GM18907 (cell line): ENCODE results near the gene ITGA11.
"Not testable (repeated sequence)": the region's sequence is repeated elsewhere in the genome, so short reads cannot be mapped to it uniquely, and the experiment has no call there.

Experiments used
- ATAC-seq: cut with Tn5 transposase; IDR thresholded peaks from one replicate; pipeline ENCODE4 v1.9.1; 2021; ENCODE audit warnings: mild to moderate bottlenecking, moderate library complexity; ENCODE audit not compliant: unreplicated experiment

ITGA11 gene

DNA sequence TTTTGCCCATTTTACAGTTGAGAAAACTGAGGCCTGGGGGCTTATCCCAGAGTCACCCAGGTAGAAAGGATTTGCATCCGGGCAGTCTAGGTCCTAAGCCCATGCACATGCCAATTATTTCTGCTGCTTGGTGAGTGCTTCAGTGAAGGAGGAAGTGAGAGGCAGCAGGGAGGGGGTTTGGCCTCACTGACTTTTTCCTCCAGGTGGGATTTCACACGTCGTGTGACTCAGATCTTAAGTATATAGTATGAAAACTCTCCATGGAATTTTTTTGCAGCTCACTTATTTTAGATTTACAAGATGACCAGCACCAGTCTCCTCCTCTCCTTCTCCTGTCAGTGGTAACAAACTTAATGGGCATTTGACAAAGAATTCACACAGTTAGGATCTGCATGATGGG is 4.6 kb downstream of the ITGA11 start:
- ATAC-seq: no peak

DNA sequence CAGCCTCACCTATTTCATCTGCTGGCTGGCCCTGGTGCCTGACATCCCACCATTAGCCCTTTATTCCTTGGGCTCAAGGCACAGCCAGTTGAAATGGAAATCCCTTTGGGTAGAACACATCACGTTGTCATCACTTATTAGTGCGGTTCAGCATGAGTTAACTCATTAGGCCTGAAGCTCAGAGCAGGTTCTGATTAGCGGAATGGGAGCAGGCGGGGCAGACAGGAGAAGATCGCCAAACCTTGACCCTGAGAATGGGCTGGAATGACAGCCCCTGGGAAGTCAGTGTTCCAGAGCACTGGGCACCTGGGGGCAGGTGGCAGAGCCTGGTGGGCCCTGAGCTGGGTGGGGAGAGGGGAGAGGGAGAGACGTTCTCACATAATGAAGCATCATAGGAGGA is 5.8 kb downstream of the ITGA11 start:
- no peak for ATAC-seq

DNA sequence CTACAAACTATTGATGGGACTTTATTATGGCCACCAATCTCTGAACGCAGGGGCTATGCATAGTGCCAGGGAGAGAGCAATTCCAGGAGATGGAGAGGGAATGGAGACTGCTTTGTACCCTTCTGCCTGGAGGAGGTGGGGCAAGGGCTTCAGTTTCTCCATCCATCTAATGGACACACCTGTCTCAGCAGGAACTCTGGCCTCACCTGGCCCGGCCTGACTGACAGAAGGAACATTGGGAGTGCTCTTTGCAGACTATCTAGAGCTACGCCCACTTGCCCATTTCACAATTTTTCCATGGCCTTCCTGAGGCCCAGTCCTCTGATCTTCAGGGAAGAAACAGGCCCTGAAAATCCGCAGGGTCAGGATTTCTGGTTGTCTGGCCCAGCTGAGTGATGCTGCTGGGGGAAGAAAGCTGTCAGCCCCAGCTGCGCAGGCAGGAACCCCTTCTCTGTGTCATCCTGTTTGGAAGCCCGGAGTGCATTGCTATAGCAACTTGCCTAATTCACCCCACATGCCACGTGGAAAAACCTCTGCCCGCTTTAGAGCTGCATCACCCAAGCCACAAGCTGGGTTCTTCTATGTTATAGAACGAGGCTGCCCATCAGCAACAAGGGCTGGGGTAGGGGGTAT is 6.4 kb downstream of the ITGA11 start:
- no peak for ATAC-seq

DNA sequence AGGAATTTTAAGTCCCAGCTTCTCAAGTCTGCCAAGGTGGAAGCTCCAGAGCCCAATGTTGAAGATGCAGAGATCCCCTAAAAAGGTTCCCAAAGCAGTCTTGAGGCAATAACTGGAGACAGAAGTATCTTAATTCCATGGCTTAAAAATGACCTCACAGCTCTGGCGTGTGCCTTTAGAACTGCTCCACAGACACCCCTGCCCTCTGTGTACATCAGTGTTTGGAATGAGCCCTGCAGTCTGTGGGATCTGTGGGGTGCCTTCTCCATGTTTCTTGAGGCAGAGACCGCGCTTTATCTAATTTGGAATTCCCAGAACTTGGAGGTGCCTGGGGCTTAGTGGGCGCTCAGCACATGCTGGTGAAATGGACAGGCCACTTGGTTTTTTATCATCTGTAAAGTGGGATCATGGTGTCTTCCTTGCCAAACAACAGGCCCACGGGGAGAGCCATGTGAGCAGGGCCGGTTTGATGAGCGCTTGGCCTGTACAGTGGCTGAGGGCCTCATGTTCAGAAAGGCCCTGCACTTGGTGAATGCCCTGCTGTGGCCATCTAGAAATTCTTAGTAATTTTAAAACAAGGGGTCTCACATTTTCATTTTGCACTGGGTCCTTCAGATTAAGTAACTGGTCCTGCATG is 7.1 kb downstream of the ITGA11 start:
- ATAC-seq: no peak

- ATAC-seq: no peak
Observed at GRCh38 chr15:68423359-68424296, 8.3 kb downstream of the ITGA11 start.

GRCh38 chr15:68422403-68423145 is 9.4 kb downstream of the ITGA11 start:
- not testable (repeated sequence) for ATAC-seq

- no peak for ATAC-seq
Observed at GRCh38 chr15:68421798-68422402, 10.1 kb downstream of the ITGA11 start.

GRCh38 chr15:68421115-68421551 is 10.8 kb downstream of the ITGA11 start:
- no peak for ATAC-seq

GRCh38 chr15:68420186-68420684 is 11.7 kb downstream of the ITGA11 start:
- no peak for ATAC-seq

DNA sequence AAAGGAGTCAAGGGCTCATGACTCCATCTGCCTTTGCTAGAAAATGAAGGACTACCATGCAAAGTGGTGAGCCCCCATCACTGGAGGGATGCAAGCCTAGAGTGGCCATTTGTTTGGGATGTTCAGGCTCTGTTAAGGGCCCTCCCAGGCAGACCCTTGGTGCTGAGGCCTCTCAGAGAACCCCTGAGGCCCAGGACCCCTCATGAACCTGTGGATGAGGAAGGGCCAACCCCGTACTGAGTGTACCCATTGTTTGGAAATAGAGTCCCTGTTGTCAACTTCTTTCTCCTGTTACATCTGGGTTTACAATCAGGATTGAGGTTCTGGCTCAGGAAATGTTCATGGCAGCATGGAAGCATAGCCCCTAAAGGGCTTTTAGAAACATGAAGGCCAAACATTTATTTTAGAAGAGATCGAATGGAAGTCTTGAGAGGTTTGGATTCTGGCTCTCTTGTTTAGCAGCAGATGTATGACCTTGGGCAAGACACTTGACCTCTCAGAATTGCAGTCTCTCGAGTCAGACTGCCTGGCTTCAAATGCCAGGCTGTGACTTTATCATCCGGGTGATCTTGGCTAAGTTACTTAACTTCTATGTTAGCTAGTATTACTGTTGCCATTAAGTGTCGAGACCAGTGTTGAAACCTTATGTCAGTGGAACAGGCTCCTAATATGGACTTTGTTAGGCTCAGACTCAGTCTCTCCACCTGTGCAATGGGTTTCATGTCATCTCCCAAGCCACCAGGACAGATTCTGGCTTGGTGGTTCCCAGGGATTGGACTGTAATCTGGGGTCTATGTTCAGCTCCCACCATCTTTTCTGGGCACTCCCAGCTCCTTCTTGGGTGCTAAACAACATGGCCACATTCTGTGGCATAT is 12.4 kb downstream of the ITGA11 start:
- no peak for ATAC-seq

GRCh38 chr15:68418611-68419161 is 13.3 kb downstream of the ITGA11 start:
- ATAC-seq: no peak

- ATAC-seq: no peak
Observed at GRCh38 chr15:68417897-68418296, 14.1 kb downstream of the ITGA11 start.

GRCh38 chr15:68417051-68417450 is 14.9 kb downstream of the ITGA11 start:
- ATAC-seq: no peak

DNA sequence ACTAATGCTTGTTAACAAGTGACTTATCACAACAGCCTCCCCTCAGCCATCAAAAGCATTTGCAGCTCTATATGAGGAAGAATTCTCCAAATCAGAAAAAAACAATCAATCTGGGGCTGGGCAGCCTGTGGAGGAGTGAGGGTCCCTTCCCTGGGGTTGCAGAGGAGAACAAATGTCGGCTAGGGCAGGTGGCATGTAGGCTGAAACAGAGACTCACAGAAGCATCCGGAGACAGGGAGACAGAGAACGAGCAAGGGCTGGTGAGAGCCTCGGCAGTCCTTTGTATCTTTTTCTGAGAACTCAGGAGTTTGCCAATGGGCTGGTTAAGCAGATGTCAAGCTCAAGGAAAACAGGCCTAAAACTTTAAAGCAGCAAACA is 15.8 kb downstream of the ITGA11 start:
- no peak for ATAC-seq

- no peak for ATAC-seq
Observed at GRCh38 chr15:68415501-68416157, 16.3 kb downstream of the ITGA11 start.

DNA sequence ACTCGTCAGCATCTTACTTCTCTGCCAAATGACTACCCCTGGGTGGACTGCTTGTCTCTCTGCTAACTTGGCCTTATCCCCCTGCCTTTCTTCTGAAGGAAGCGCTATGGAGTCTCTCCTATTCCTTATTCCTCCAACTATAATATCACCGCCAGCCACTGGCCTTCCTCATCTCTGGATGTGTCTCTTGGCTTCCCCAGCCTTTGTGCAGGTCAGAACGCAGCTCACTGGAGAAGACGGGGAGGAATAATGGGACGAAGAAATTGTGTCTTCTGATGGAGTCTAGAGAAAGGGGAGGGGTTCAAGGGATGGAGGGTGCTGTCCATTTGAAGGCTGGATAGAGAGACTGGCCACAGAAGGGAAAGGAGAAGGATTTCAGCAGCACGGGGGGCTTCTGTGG is 16.9 kb downstream of the ITGA11 start:
- no peak for ATAC-seq

- no peak for ATAC-seq
Observed at GRCh38 chr15:68414591-68414990, 17.4 kb downstream of the ITGA11 start.

- ATAC-seq: no peak
Observed at GRCh38 chr15:68414206-68414555, 17.8 kb downstream of the ITGA11 start.
